ENCODE measurements around the gene FAM180B.
"Not testable (repeated sequence)": the region's sequence is repeated elsewhere in the genome, so short reads cannot be mapped to it uniquely, and the experiment has no call there.

Gene FAM180B, protein sequence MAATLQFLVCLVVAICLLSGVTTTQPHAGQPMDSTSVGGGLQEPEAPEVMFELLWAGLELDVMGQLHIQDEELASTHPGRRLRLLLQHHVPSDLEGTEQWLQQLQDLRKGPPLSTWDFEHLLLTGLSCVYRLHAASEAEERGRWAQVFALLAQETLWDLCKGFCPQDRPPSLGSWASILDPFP

DNA sequence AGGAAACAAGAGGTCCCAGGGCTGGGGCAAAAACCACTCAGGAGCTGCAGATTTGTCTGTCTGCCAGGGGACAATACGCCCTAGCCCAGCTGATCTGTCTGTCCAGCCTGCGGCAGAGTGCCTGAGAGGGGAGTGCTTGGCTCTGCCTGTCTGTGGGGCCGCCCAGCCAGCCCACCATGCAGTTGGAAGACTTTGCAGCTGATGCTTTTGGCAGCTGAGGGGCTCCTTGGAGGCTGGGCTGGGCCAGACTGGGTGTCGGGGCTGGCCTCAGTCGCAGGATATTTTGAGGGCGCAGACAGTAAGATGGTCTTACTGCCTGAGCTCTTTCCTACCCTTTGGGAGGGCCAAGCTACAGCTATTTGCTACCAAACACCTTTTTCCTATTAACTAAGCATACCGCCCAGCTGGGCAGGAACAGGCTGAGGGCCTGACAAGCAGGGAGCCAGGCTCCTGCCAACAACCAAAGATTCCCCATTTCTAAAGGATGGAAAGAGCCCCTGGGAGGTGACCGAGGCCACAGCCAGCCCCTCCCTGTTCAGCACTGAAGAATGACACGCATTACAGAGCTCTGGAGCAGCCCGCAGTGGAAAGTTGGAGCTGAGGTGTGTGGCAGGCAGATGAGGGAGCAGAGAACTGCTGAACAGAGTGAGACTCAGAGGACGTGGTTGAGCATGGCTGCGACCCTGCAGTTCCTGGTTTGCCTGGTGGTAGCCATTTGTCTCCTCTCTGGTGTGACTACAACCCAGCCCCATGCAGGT lies at the start of gene FAM180B:
Gene FAM180B (plus strand): TSS at position 581 of the 758 bp plus-strand sequence. CDS start 91 bp downstream, at position 672.
- Histone ChIP-seq H3K9ac (ENCODE audit: low read depth, low read length) (no peak within 1 kb of the TSS), H3K4me1 (ENCODE audit: insufficient read depth, low read length) (no peaks in the 10 kb centered on the region; the same call in 1 of the 2 replicates), H3K36me3 (ENCODE audit: insufficient read depth, low read length) (peaks cover 5% of the 10 kb centered on the region), H3K9me3 (ENCODE audit: control insufficient read depth, insufficient read depth, low read length) (no peaks in the 10 kb centered on the region)

DNA sequence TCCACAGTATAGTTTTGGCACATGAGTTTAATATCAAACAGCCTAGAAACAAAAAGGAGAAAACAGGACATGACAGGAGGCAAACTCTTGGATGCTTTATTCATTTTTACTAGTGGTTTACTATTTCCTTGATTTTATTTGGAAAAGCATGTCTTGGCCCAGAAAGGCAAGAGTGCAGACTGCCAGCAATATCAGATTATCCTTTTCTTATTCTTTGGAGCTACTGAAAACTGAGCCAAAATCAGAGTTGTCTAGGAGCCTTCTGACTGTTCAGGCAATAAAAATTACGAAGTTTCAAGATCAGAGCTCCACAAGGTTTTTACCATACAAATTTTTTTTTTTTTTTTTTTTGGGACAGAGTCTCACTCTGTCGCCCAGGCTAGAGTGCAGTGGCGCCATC lies 49.6 kb upstream of the FAM180B start:
- Histone ChIP-seq H3K4me1 (ENCODE audit: insufficient read depth, low read length) (peaks cover 10% of the 10 kb centered on the region), H3K9ac (ENCODE audit: low read depth, low read length) (no peak overlapping the region), H3K36me3 (ENCODE audit: insufficient read depth, low read length) (no peaks in the 10 kb centered on the region), H3K9me3 (ENCODE audit: control insufficient read depth, insufficient read depth, low read length) (no peaks in the 10 kb centered on the region)

DNA sequence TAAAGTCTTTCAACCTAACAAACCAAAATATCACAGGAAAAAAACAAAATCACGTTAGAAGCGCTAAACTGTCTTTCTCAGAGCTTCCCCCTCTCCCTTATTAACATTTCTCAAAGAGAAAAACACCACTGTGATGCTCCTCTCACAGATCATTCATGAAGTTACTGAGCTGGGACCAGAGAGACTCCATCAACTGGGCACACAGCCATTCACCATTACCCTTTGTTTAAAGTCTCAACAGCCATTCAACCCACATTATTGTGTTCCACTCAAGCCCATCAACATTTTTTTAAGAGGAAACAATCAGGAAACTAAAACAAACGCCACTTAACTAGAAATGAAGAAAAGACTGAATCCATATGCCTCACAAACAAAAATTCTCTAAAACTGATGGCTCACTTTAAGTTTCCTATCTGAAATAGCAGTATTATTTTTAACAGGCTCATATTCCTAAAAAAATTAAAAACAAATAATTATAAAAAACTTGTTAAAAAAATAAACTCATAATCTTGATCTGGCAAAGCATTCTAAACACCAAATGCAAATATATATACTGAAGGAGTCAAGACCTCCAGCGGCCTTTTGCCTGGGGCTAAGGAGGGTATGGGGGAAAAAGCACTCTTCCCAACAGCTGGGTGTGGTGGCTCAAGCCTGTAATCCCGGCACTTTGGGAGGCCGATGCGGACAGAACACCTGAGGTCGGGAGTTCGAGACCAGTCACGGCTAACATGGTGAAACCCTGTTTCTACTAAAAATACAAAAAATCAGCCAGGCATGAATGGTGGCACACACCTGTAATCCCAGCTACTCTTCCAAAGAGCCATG lies 47.5 kb upstream of the FAM180B start:
- Histone ChIP-seq H3K9ac (ENCODE audit: low read depth, low read length) (no peak overlapping the region), H3K4me1 (ENCODE audit: insufficient read depth, low read length) (peaks cover 10% of the 10 kb centered on the region), H3K36me3 (ENCODE audit: insufficient read depth, low read length) (no peaks in the 10 kb centered on the region), H3K9me3 (ENCODE audit: control insufficient read depth, insufficient read depth, low read length) (no peaks in the 10 kb centered on the region)

DNA sequence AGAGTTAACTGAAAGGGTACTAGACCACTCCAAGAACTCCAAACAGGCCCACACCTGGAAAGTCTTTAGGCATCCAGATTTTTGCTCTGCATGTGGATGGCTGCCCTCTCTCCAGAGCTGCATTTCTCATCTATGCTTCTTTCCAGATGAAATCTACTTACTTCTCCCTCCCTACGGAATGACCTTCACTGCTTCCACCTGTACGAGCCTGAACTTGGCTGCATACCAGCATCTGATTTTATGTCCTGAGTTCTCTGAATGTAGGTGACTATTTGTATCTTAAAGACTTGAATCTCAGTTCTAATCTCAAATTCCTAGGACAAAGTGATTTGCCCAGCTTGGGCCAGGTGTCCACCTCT lies 46.8 kb upstream of the FAM180B start:
- H3K4me1 ChIP-seq (ENCODE audit: insufficient read depth, low read length): peaks cover 10% of the 10 kb centered on the region
- no peak overlapping the region for H3K9ac ChIP-seq (ENCODE audit: low read depth, low read length)
- H3K9me3 ChIP-seq (ENCODE audit: control insufficient read depth, insufficient read depth, low read length): no peaks in the 10 kb centered on the region
- no peaks in the 10 kb centered on the region for H3K36me3 ChIP-seq (ENCODE audit: insufficient read depth, low read length)

DNA sequence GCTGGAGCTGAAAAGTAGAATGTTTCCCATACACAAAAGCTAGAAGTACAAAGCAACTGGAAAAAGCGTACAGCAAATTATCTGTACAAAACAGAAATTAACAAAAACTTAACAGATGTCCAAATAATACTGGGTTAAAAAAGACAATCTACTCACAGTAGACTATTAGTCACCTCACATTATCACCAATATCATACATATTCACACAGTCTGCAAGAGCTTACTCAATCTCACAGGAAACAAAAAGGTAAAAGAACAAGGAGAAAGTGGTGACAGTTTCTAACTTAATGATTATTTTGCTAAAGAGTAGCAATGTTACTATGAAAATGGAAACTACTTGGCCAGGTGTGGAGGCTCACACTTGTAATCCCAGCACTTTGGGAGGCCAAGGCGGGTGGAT lies 45.4 kb upstream of the FAM180B start:
- H3K36me3 ChIP-seq (ENCODE audit: insufficient read depth, low read length): no peaks in the 10 kb centered on the region
- H3K4me1 ChIP-seq (ENCODE audit: insufficient read depth, low read length): peaks cover 10% of the 10 kb centered on the region
- no peak overlapping the region for H3K9ac ChIP-seq (ENCODE audit: low read depth, low read length)

DNA sequence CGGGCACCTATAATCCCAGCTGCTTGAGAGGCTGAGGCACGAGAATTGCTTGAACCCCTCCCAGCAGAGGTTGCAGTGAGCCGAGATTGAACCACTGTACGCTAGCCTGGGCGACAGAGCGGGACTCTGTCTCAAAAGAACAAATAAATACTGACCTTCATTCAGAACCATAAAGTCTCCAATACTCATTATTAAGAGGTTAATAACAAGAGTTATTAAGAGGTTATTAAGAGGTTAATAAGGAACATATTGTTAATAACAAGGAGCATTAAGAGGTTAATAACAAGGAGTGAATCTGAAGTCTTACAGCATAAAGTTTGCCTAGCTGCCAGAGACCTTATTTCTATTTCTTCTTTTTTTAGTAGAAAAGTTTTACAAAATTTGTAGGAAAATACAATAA lies 41.2 kb upstream of the FAM180B start:
- Histone ChIP-seq H3K36me3 (ENCODE audit: insufficient read depth, low read length) (no peaks in the 10 kb centered on the region), H3K9me3 (ENCODE audit: control insufficient read depth, insufficient read depth, low read length) (no peaks in the 10 kb centered on the region), H3K4me1 (ENCODE audit: insufficient read depth, low read length) (peaks cover under 1% of the 10 kb centered on the region)

More for the DNA sequence above, 45.4 kb upstream of the FAM180B start:
- no peaks in the 10 kb centered on the region for H3K9me3 ChIP-seq (ENCODE audit: control insufficient read depth, insufficient read depth, low read length)

DNA sequence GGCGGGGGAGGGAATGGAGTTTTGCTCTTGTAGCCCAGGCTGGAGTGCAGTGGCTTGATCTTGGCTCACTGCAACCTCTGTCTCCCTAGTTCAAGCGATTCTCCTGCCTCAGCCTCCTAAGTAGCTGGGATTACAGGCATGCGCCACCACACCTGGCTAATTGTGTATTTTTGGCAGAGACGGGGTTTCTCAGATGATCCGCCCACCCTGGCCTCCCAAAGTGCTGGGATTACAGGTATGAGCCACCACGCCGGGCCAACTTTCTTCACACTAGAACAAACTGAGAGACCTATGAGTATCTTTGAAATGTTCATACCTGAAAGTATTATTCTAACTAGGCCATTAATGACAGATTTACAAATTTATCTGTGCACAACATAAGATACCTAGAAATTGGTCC lies 40.2 kb upstream of the FAM180B start:
- H3K9ac ChIP-seq (ENCODE audit: low read depth, low read length); H3K9me3 ChIP-seq (ENCODE audit: control insufficient read depth, insufficient read depth, low read length); H3K4me1 ChIP-seq (ENCODE audit: insufficient read depth, low read length); H3K36me3 ChIP-seq (ENCODE audit: insufficient read depth, low read length): not testable (repeated sequence)

More for the DNA sequence above, 41.2 kb upstream of the FAM180B start:
- H3K9ac ChIP-seq (ENCODE audit: low read depth, low read length): no peak overlapping the region

DNA sequence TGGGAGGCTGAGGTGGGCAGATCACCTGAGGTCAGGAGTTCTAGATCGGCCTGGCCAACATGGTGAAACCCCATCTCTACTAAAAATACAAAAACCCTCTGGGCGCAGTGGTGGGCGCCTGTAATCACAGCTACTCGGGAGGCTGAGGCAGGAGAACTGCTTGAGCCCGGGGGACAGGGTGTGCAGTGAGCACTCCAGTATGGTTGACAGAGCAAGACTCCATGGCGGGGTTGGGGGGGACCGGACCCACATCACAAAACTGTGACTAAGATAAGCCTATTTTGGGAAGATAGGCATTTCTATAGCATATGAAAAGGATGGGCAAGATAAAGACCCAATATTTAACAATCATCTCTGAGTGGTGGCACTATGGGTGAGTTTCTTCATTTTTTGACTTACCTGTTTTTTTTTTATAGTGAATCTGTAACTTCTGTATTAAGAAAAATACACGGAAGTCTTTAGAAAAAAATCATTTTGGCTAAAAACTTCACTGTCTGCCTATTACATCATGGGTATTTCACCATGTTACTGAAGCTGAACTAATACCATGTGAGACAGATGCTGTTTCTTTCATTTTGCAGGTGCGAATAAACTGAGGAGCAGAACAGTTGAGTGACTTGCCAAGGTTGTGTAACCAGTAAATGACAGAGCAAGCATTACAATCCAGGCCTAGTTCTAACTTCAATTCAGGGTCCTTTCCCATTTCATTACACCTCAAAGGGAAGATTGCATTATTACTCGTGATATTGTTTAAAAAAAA lies 36.0 kb upstream of the FAM180B start:
- peaks cover 14% of the 10 kb centered on the region for H3K4me1 ChIP-seq (ENCODE audit: insufficient read depth, low read length)
- peak overlapping the region; percentile 3; the same call in 1 of the 2 replicates for H3K9ac ChIP-seq (ENCODE audit: low read depth, low read length)
- no peaks in the 10 kb centered on the region for H3K9me3 ChIP-seq (ENCODE audit: control insufficient read depth, insufficient read depth, low read length)
- H3K36me3 ChIP-seq (ENCODE audit: insufficient read depth, low read length): no peaks in the 10 kb centered on the region

DNA sequence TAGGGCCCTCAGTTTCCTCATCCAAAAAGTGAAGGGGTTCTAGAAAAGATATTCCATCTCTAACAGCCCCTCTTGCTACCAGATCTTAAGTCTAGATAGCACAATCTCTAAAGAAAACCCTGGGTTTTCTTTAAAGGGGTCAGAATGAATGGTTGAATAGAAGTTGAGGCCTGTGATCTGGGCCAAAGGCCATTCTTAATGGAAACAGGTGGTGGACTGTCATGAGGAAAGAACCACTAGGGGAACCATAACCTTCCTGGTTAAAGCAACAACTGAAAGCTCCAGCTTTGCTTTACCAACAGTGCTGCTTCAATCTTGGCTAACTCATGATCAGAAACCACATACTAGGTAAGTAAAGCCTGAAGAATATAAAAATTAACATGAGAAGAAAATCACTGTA lies 35.4 kb upstream of the FAM180B start:
- Histone ChIP-seq H3K36me3 (ENCODE audit: insufficient read depth, low read length) (no peaks in the 10 kb centered on the region), H3K9me3 (ENCODE audit: control insufficient read depth, insufficient read depth, low read length) (no peaks in the 10 kb centered on the region), H3K4me1 (ENCODE audit: insufficient read depth, low read length) (peaks cover 14% of the 10 kb centered on the region), H3K9ac (ENCODE audit: low read depth, low read length) (peak overlapping the region; percentile 96; the same call in 1 of the 2 replicates)

DNA sequence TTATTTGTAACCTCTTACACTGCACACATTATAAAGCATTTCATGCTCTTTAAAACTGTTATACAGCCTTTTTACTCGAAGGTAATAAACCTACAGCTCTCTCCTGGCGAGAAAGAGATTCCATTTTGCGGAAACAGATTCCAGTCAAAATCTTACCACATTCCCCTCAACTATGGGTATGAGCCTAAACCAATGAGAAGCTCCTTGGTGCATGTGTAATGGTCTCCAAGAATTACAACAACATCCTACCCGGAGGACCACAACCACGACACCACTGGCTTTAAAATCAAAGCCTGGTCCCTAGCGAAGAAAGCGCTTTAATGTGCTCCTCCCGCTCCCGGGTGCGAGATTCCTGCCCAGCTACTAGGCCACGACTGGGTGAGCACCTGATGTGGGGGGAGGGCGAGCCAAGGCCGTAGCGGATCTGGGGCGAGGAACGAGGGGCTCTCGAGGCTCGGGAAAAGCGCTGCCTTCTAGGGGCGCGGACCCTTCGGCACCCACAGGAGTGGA lies 34.4 kb upstream of the FAM180B start:
- Histone ChIP-seq H3K36me3 (ENCODE audit: insufficient read depth, low read length) (no peaks in the 10 kb centered on the region), H3K9me3 (ENCODE audit: control insufficient read depth, insufficient read depth, low read length) (no peaks in the 10 kb centered on the region), H3K4me1 (ENCODE audit: insufficient read depth, low read length) (peaks cover 14% of the 10 kb centered on the region), H3K9ac (ENCODE audit: low read depth, low read length) (peak overlapping the region; percentile 96)

DNA sequence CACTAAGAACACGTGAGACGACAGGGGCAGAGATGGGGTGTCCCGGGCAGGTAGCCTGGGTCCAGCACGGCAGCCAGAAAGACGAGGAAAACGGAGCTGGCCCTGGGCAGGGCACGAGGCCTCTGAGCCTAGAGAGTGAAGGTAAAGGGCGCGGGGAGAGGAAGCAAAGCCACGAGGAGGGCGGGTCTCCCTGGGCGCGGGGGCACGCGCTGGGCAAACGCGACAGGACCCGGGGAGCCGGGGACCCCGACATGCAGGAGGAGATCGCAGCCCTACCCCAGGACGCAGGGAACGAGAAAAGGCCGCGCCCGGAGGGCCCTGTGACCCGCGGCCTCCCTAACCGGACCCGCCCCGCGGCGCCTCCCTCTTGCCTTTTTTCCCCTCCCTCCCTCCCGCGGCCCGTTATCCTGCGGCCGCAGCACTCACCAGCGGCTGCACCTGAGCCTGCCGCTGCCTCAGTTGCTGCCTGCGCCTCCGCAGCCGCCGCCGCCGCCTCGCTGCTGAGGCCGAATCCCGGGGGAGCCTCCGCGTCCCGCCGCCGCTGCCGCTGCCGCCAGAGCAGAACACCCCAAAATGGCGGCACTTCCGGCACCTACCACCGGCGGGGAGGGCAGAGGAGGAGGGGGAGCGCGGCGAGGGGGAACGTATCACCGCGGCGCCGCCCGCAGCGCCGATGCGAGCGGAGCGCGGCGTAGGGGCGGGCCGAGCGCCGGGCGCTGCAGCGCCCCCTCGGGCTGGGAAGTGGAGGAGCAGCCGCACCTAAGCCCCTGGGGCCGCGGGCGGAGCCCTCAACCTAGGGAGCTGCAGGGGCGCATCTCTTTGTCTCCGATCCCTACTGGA lies 33.7 kb upstream of the FAM180B start, which contains the start of gene CELF1:
Gene CELF1 (minus strand): TSS at position 567 of the 840 bp plus-strand sequence. CDS start 53,609 bp downstream, outside the sequence.
- H3K9me3 ChIP-seq (ENCODE audit: control insufficient read depth, insufficient read depth, low read length): no peaks in the 10 kb centered on the region
- peak within 1 kb of the TSS; percentile 96 for H3K9ac ChIP-seq (ENCODE audit: low read depth, low read length)
- H3K4me1 ChIP-seq (ENCODE audit: insufficient read depth, low read length): peaks cover 14% of the 10 kb centered on the region
- no peaks in the 10 kb centered on the region for H3K36me3 ChIP-seq (ENCODE audit: insufficient read depth, low read length)

DNA sequence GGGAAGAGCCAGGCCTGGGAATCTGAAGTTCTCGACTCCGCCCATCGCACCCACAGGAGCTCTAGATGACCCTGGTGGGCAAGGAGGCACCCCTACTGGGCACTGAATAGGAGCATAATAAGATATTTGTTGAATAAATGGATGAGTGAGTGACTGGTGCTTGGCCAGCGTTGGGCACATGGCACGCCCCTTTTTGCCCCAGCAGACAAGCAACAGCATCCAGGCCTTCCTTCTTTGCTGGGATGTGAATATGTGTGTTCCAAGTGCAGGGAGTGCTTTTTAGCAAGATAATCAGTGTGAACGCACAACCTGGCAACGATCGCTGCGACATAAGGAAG lies 33.1 kb upstream of the FAM180B start:
- Histone ChIP-seq H3K9ac (ENCODE audit: low read depth, low read length) (peak overlapping the region; percentile 96), H3K9me3 (ENCODE audit: control insufficient read depth, insufficient read depth, low read length) (no peaks in the 10 kb centered on the region), H3K36me3 (ENCODE audit: insufficient read depth, low read length) (no peaks in the 10 kb centered on the region), H3K4me1 (ENCODE audit: insufficient read depth, low read length) (peaks cover 14% of the 10 kb centered on the region)

DNA sequence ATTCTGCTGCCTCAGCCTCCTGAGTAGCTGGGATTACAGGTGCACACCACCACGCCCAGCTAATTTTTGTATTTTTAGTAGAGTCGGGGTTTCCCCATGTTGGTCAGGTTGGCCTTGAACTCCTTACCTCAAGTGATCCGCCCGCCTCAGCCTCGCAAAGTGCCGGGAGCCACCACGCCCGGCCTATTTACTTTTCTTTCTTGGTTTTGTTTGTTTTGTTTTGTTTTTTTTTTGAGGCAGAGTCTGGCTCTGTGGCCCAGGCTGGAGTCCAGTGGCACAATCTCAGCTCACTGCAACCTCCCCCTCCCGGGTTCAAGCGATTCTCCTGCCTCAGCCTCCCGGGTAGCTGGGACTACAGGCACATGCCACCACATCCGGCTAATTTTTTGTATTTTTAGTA lies 29.5 kb upstream of the FAM180B start:
- H3K9me3 ChIP-seq (ENCODE audit: control insufficient read depth, insufficient read depth, low read length); H3K9ac ChIP-seq (ENCODE audit: low read depth, low read length); H3K4me1 ChIP-seq (ENCODE audit: insufficient read depth, low read length); H3K36me3 ChIP-seq (ENCODE audit: insufficient read depth, low read length): not testable (repeated sequence)
